Activated naive CD8-positive, alpha-beta T cell treated with anti-CD3 and anti-CD28 coated beads, Interleukin-2, amount 50 U/mL, for 24 hours (primary cell): ENCODE results near the gene PBX3.

Experiments used
- ATAC-seq: fragments of 150-1000 bp; cut with Tn5 transposase; one replicate; pipeline ENCODE4 v1.10.0; 2021
- DNase-seq: peaks from one replicate; pipeline ENCODE4 v3.0.0; 2021
- H3K27ac Mint-ChIP-seq: one replicate; pipeline ENCODE4 v1.8.0; 2021; ENCODE audit warnings: mild to moderate bottlenecking, mixed read lengths
- H3K27me3 Mint-ChIP-seq: one replicate; pipeline ENCODE4 v1.8.0; 2021; ENCODE audit warnings: mixed read lengths
- H3K36me3 Mint-ChIP-seq: one replicate; pipeline ENCODE4 v1.8.0; 2021; ENCODE audit warnings: low read depth, mixed read lengths
- H3K4me1 Mint-ChIP-seq: one replicate; pipeline ENCODE4 v1.8.0; 2021; ENCODE audit warnings: mixed read lengths
- H3K4me3 Mint-ChIP-seq: one replicate; pipeline ENCODE4 v1.8.0; 2021; ENCODE audit warnings: mild to moderate bottlenecking, moderate library complexity, mixed read lengths
- H3K9me3 Mint-ChIP-seq: one replicate; pipeline ENCODE4 v1.8.0; 2021; ENCODE audit warnings: mixed read lengths

PBX3 gene

DNA sequence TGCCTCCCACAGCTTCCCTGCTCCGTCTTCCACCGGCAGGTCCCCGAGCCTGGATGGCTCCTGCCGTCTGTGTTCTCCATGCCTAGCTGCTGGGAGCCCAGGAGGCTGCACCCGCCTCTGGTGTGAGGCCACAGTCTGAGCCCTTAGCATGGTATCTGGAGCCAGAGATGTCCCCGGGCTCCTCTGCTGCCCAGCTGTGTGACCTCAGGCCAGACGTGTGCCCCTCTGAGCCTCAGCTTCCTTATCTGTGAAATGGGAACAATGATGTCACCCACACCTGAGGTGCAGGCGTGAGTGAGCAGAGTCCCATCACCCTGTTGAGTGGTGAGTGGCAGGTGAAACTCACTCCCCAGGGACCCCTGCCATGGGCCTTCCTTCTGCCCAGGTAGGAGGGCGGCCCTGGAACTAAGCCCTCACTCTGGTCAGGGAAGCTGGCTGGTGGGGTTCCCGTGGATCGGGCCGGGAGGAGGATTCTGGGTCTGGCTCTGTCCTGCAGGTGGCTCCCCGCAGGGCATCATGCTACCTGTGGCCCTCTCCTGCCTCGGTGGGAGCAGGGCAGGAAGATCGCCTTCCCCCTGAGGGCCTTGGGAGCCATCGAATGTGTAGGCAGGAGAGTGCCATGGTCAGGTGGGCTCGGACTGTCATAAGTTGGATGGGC lies 239.0 kb downstream of the PBX3 start:
- H3K4me3 Mint-ChIP-seq = no peak overlapping the region
- no peak for ATAC-seq
- peaks cover 8% of the 10 kb centered on the region for H3K27me3 Mint-ChIP-seq
- no peak for DNase-seq
- no peaks in the 10 kb centered on the region for H3K4me1 Mint-ChIP-seq
- peaks cover 2% of the 10 kb centered on the region for H3K36me3 Mint-ChIP-seq
- peaks cover 7% of the 10 kb centered on the region for H3K9me3 Mint-ChIP-seq
- H3K27ac Mint-ChIP-seq = no peak overlapping the region

DNA sequence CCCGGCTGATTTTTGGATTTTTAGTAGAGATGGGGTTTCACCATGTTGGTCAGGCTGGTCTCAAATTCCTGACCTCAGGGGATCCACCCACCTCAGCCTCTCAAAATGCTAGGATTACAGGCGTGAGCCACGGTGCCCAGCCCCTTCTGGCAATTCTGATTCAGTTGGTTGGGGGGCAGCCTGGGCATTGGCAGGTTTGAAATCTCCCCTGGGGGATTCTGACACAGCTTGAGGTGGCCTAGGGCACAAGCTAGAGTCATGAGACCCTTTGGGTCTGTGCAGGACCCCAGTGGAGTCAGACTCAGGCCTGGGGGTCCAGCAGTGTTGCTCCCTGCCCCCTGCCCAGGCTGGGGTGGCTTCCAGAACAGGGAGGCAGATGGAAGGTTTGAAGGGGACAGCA lies 239.8 kb downstream of the PBX3 start:
- DNase-seq (no peak), ATAC-seq (no peak)
- peaks cover 5% of the 10 kb centered on the region for H3K9me3 Mint-ChIP-seq
- peaks cover 8% of the 10 kb centered on the region for H3K27me3 Mint-ChIP-seq
- H3K36me3 Mint-ChIP-seq = no peaks in the 10 kb centered on the region
- no peaks in the 10 kb centered on the region for H3K4me1 Mint-ChIP-seq
- H3K4me3 Mint-ChIP-seq = no peak overlapping the region
- no peak overlapping the region for H3K27ac Mint-ChIP-seq

GRCh38 chr9:125987420-125987819 lies 240.2 kb downstream of the PBX3 start:
- H3K36me3 Mint-ChIP-seq = no peaks in the 10 kb centered on the region
- no peak overlapping the region for H3K27ac Mint-ChIP-seq
- peaks cover 6% of the 10 kb centered on the region for H3K27me3 Mint-ChIP-seq
- H3K9me3 Mint-ChIP-seq = peaks cover 5% of the 10 kb centered on the region
- ATAC-seq (no peak), DNase-seq (no peak)
- no peak overlapping the region for H3K4me3 Mint-ChIP-seq
- H3K4me1 Mint-ChIP-seq = no peaks in the 10 kb centered on the region

DNA sequence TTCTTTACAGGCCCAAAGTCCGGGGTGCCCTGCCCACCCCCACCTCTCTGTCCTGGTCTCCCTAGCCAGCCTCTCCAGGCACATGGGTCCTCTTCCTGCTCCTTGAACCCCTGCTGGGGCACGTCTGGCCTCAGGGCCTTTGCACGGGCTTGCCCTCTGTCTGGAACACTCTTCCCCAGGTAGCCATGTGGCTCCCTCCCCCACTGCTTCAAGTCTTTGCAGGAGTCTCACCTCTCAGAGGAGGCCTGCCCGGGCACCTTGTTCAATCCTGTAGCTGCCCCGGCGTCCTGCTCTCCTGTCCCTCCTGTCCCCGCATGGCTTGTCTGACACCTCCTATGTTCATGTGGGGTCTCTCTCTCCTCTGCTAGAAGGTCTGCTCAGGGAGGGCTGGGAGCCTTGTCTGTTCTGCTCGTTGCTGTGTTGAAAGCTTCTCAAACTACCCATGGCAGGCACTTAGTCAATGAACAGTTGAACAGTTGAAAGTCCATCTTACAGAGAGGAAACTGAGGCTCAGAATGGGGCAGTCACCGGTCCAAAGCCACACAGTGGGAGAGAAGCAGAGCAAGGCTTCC lies 241.4 kb downstream of the PBX3 start:
- H3K27me3 Mint-ChIP-seq = peaks cover 4% of the 10 kb centered on the region

GRCh38 chr9:125989090-125989501 lies 241.9 kb downstream of the PBX3 start:
- Mint-ChIP-seq H3K9me3 (peaks cover 5% of the 10 kb centered on the region), H3K4me1 (no peaks in the 10 kb centered on the region), H3K27ac (no peak overlapping the region), H3K27me3 (peaks cover 4% of the 10 kb centered on the region), H3K4me3 (no peak overlapping the region), H3K36me3 (no peaks in the 10 kb centered on the region)
- no peak for DNase-seq
- ATAC-seq = no peak

More for the DNA sequence above, 241.4 kb downstream of the PBX3 start:
- H3K9me3 Mint-ChIP-seq = peaks cover 5% of the 10 kb centered on the region
- H3K4me3 Mint-ChIP-seq = no peak overlapping the region
- DNase-seq = no peak
- H3K4me1 Mint-ChIP-seq = no peaks in the 10 kb centered on the region
- ATAC-seq = no peak
- no peak overlapping the region for H3K27ac Mint-ChIP-seq
- no peaks in the 10 kb centered on the region for H3K36me3 Mint-ChIP-seq

GRCh38 chr9:125989524-125990180 lies 242.5 kb downstream of the PBX3 start:
- Mint-ChIP-seq H3K36me3 (no peaks in the 10 kb centered on the region), H3K27ac (no peak overlapping the region), H3K9me3 (peaks cover 5% of the 10 kb centered on the region), H3K27me3 (peaks cover 4% of the 10 kb centered on the region), H3K4me1 (no peaks in the 10 kb centered on the region), H3K4me3 (no peak overlapping the region)
- DNase-seq = no peak
- ATAC-seq = no peak

GRCh38 chr9:125990186-125990792 lies 243.1 kb downstream of the PBX3 start:
- DNase-seq (no peak), ATAC-seq (no peak)
- no peaks in the 10 kb centered on the region for H3K4me1 Mint-ChIP-seq
- no peak overlapping the region for H3K27ac Mint-ChIP-seq
- peaks cover under 1% of the 10 kb centered on the region for H3K9me3 Mint-ChIP-seq
- no peaks in the 10 kb centered on the region for H3K27me3 Mint-ChIP-seq
- H3K36me3 Mint-ChIP-seq = no peaks in the 10 kb centered on the region
- no peak overlapping the region for H3K4me3 Mint-ChIP-seq

GRCh38 chr9:125990793-125991220 lies 243.6 kb downstream of the PBX3 start:
- no peak for ATAC-seq
- no peaks in the 10 kb centered on the region for H3K4me1 Mint-ChIP-seq
- no peak overlapping the region for H3K27ac Mint-ChIP-seq
- no peak for DNase-seq
- no peaks in the 10 kb centered on the region for H3K27me3 Mint-ChIP-seq
- H3K36me3 Mint-ChIP-seq = no peaks in the 10 kb centered on the region
- no peak overlapping the region for H3K4me3 Mint-ChIP-seq
- no peaks in the 10 kb centered on the region for H3K9me3 Mint-ChIP-seq

- ATAC-seq (no peak), DNase-seq (no peak)
- Mint-ChIP-seq H3K27me3 (no peaks in the 10 kb centered on the region), H3K4me1 (no peaks in the 10 kb centered on the region), H3K9me3 (no peaks in the 10 kb centered on the region), H3K27ac (no peak overlapping the region), H3K36me3 (no peaks in the 10 kb centered on the region), H3K4me3 (no peak overlapping the region)
Observed at GRCh38 chr9:125991886-125992529, 244.8 kb downstream of the PBX3 start.

GRCh38 chr9:125992557-125992956 lies 245.4 kb downstream of the PBX3 start:
- no peak for DNase-seq
- Mint-ChIP-seq H3K27me3 (no peaks in the 10 kb centered on the region), H3K9me3 (no peaks in the 10 kb centered on the region), H3K36me3 (no peaks in the 10 kb centered on the region), H3K4me1 (no peaks in the 10 kb centered on the region), H3K27ac (no peak overlapping the region), H3K4me3 (no peak overlapping the region)
- no peak for ATAC-seq

GRCh38 chr9:125993466-125993865 lies 246.3 kb downstream of the PBX3 start:
- H3K27me3 Mint-ChIP-seq = no peaks in the 10 kb centered on the region
- H3K27ac Mint-ChIP-seq = no peak overlapping the region
- no peaks in the 10 kb centered on the region for H3K4me1 Mint-ChIP-seq
- H3K36me3 Mint-ChIP-seq = no peaks in the 10 kb centered on the region
- DNase-seq (no peak), ATAC-seq (no peak)
- no peak overlapping the region for H3K4me3 Mint-ChIP-seq
- no peaks in the 10 kb centered on the region for H3K9me3 Mint-ChIP-seq

- no peaks in the 10 kb centered on the region for H3K36me3 Mint-ChIP-seq
- H3K4me3 Mint-ChIP-seq = no peak overlapping the region
- no peaks in the 10 kb centered on the region for H3K4me1 Mint-ChIP-seq
- H3K27me3 Mint-ChIP-seq = no peaks in the 10 kb centered on the region
- ATAC-seq (no peak), DNase-seq (no peak)
- H3K9me3 Mint-ChIP-seq = no peaks in the 10 kb centered on the region
- no peak overlapping the region for H3K27ac Mint-ChIP-seq
Observed at GRCh38 chr9:125994066-125994943, 247.1 kb downstream of the PBX3 start.

DNA sequence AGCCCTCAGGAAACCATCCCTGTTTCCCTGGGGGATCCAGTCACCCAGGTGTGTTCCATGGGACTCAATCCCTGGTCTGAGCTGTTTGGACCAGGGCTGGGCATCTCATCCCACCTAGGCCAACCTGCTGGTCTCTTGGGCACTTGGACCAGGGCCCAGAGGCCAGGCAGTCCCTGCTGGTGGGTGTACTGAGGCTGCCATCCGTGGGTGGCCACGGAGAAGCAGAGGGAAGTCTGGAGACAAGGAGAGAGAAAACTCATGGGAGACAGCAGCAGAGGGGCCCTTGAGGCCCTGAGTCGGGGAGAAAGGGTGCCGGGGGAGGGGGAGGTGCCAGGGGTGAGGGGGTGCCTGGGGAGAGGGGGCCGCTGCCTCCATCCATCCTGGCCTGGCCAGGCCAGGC lies 247.8 kb downstream of the PBX3 start:
- no peak for DNase-seq
- no peak for ATAC-seq
- Mint-ChIP-seq H3K4me1 (no peaks in the 10 kb centered on the region), H3K9me3 (no peaks in the 10 kb centered on the region), H3K4me3 (no peak overlapping the region), H3K27ac (no peak overlapping the region), H3K36me3 (no peaks in the 10 kb centered on the region), H3K27me3 (no peaks in the 10 kb centered on the region)

DNA sequence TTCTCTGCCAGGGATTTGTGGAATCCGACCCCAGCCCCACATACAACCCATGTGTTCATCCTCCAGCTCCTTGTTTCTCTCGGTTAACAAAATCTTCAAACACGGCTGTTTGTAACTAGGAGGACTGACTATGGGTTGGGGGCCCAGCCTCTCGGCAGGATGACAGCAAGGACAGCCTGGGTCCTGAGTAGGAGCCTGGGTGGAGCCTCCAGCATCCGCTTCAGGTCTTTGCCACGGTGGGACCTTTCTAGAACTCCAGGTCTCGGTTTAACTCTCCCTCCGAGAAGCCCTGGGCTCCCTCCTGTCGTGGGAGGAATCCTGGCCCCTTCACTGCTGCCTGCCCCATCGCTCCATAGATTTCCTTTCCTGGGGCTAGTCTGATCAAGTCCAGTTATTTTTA lies 248.5 kb downstream of the PBX3 start:
- no peak overlapping the region for H3K27ac Mint-ChIP-seq

More for the DNA sequence above, 248.5 kb downstream of the PBX3 start:
- DNase-seq = no peak
- Mint-ChIP-seq H3K9me3 (no peaks in the 10 kb centered on the region), H3K36me3 (no peaks in the 10 kb centered on the region), H3K27me3 (peaks cover 2% of the 10 kb centered on the region), H3K4me1 (no peaks in the 10 kb centered on the region), H3K4me3 (no peak overlapping the region)
- ATAC-seq = no peak
